DND-41 (cell line): ENCODE data around the gene LLGL1.

Experiments
- ATAC-seq: fragments of 200-7000 bp; cut with Tn5 transposase; 3 replicates; pipeline ENCODE4 v1.9.1; 2021; ENCODE audit warnings: low read depth; ENCODE audit not compliant: insufficient read depth
- DNase-seq: peaks from one replicate; pipeline ENCODE4 v3.0.0-alpha.2; 2020
- H2AFZ ChIP-seq: 2 replicates; pipeline ENCODE4 v1.6.0; 2012; ENCODE audit warnings: low read depth, low read length
- H3K27ac ChIP-seq: 2 replicates; pipeline ENCODE4 v1.5.1; 2012; ENCODE audit warnings: low read length, inconsistent platforms
- H3K27me3 ChIP-seq: fragments of 200-600 bp; sonication (generic); 2 replicates; pipeline ENCODE4 v1.6.0; 2012; ENCODE audit warnings: low read length, mild to moderate bottlenecking, inconsistent platforms; ENCODE audit not compliant: insufficient read depth, poor library complexity
- H3K36me3 ChIP-seq: 2 replicates; pipeline ENCODE4 v1.5.1; 2012; ENCODE audit warnings: low read length, inconsistent platforms; ENCODE audit not compliant: insufficient read depth
- H3K4me1 ChIP-seq: 2 replicates; pipeline ENCODE4 v1.5.1; 2012; ENCODE audit warnings: mild to moderate bottlenecking, low read length; ENCODE audit not compliant: insufficient read depth
- H3K4me2 ChIP-seq: 2 replicates; pipeline ENCODE4 v1.6.0; 2012; ENCODE audit warnings: mild to moderate bottlenecking, moderate library complexity, low read length, inconsistent platforms; ENCODE audit not compliant: insufficient read depth
- H3K4me3 ChIP-seq, 2 experiments: fragments of 200-600 bp in 1 of 2; shearing (Covaris generic) in 1 of 2; 2 replicates each; pipeline ENCODE4 v1.5.1; 2012 to 2016; ENCODE audit warnings: inconsistent platforms in 2 of 2, low read length in 2 of 2, mild to moderate bottlenecking in 2 of 2, low read depth in 1 of 2, moderate library complexity in 1 of 2
- H3K79me2 ChIP-seq: 2 replicates; pipeline ENCODE4 v1.6.0; 2012; ENCODE audit warnings: low read length, inconsistent platforms; ENCODE audit not compliant: insufficient read depth
- H3K9ac ChIP-seq: 2 replicates; pipeline ENCODE4 v1.6.0; 2012; ENCODE audit warnings: low read depth, mild to moderate bottlenecking, inconsistent platforms, low read length, moderate library complexity
- H3K9me3 ChIP-seq: 2 replicates; pipeline ENCODE4 v1.5.1; 2012; ENCODE audit warnings: low read length, moderate library complexity, mild to moderate bottlenecking, inconsistent platforms; ENCODE audit not compliant: insufficient read depth, severe bottlenecking
- H4K20me1 ChIP-seq: 2 replicates; pipeline ENCODE4 v1.6.0; 2012; ENCODE audit warnings: low read length; ENCODE audit not compliant: insufficient read depth
- CTCF ChIP-seq: IDR thresholded peaks from 2 replicates; pipeline ENCODE4 v1.5.1; 2012; ENCODE audit warnings: borderline replicate concordance, low read length, moderate library complexity, mild to moderate bottlenecking; ENCODE audit not compliant: poor library complexity, severe bottlenecking; ENCODE audit errors: extremely low read depth
- EZH2 ChIP-seq: IDR thresholded peaks from 3 replicates; pipeline ENCODE4 v1.6.1; 2012; ENCODE audit warnings: borderline replicate concordance, low read depth, mild to moderate bottlenecking, moderate library complexity, low read length, inconsistent platforms; ENCODE audit not compliant: severe bottlenecking

LLGL1 gene

GRCh38 chr17:18254888-18255649 lies 29.6 kb downstream of the LLGL1 start:
- no peaks in the 10 kb centered on the region for H3K27me3 ChIP-seq
- no peak for TF ChIP-seq EZH2
- TF ChIP-seq CTCF: no peak
- H3K4me3 ChIP-seq: no peak overlapping the region
- H4K20me1 ChIP-seq: peaks cover 42% of the 10 kb centered on the region
- H3K4me1 ChIP-seq: peaks cover 31% of the 10 kb centered on the region
- peaks cover 69% of the 10 kb centered on the region for H3K36me3 ChIP-seq
- DNase-seq (no peak), ATAC-seq (no peak)
- no peak overlapping the region for H3K9ac ChIP-seq
- peaks cover 30% of the 10 kb centered on the region for H3K79me2 ChIP-seq
- no peak overlapping the region for H3K4me2 ChIP-seq
- no peak overlapping the region for H3K27ac ChIP-seq
- no peak overlapping the region for H2AFZ ChIP-seq
- no peaks in the 10 kb centered on the region for H3K9me3 ChIP-seq

GRCh38 chr17:18256351-18256750 lies 30.9 kb downstream of the LLGL1 start:
- Histone ChIP-seq H3K4me3 (no peak overlapping the region), H3K9me3 (no peaks in the 10 kb centered on the region), H3K36me3 (peaks cover 56% of the 10 kb centered on the region), H3K79me2 (peaks cover 35% of the 10 kb centered on the region), H3K27ac (no peak overlapping the region), H2AFZ (no peak overlapping the region), H4K20me1 (peaks cover 42% of the 10 kb centered on the region), H3K27me3 (no peaks in the 10 kb centered on the region), H3K4me1 (peaks cover 43% of the 10 kb centered on the region), H3K4me2 (peak overlapping the region; percentile 91; the same call in 1 of the 2 replicates), H3K9ac (peak overlapping the region; percentile 92; the same call in 1 of the 2 replicates)
- ATAC-seq (no peak), DNase-seq (no peak)
- TF ChIP-seq EZH2 (no peak), CTCF (no peak)

- Histone ChIP-seq H3K27me3 (no peaks in the 10 kb centered on the region), H3K27ac (no peak overlapping the region), H3K4me3 (peak overlapping the region in 1 of 2 experiments; percentile 74; a peak in 2 of 4 replicates), H3K4me2 (peak overlapping the region; percentile 91), H3K4me1 (peaks cover 47% of the 10 kb centered on the region), H3K79me2 (peaks cover 39% of the 10 kb centered on the region), H3K36me3 (peaks cover 52% of the 10 kb centered on the region), H2AFZ (no peak overlapping the region), H4K20me1 (peaks cover 42% of the 10 kb centered on the region), H3K9ac (peak overlapping the region; percentile 92; the same call in 1 of the 2 replicates), H3K9me3 (no peaks in the 10 kb centered on the region)
- TF ChIP-seq EZH2 (no peak), CTCF (no peak)
- DNase-seq: no peak
- no peak for ATAC-seq
These were observed 31.3 kb downstream of the LLGL1 start for GRCh38 chr17:18256776-18257175.
